NCI-H1048 (cell line): Measurements from ENCODE around the gene MAGEA6.
"Not testable (repeated sequence)": the region's sequence is repeated elsewhere in the genome, so short reads cannot be mapped to it uniquely, and the experiment has no call there.

Source experiments
- DNase-seq: peaks from one replicate; lab custom pipeline; 2025; lab: John Stamatoyannopoulos, UW

MAGEA6 gene

DNA sequence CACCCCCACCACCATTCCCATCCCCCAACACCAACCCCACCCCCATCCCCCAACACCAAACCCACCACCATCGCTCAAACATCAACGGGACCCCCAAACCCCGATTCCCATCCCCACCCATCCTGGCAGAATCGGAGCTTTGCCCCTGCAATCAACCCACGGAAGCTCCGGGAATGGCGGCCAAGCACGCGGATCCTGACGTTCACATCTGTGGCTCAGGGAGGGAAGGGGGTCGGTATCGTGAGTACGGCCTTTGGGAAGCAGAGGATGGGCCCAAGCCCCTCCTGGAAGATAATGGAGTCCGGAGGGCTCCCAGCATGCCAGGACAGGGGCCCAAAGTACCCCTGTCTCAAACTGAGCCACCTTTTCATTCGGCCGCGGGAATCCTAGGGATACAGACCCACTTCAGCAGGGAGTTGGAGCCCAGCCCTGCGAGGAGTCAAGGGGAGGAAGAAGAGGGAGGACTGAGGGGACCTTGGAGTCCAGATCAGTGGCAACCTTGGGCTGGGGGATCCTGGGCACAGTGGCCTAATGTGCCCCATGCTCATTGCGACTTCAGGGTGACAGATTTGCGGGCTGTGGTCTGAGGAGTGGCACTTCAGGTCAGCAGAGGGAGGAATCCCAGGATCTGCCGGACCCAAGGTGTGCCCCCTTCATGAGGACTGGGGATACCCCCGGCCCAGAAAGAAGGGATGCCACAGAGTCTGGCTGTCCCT, 35.2 kb downstream of the MAGEA6 start:
- not testable (repeated sequence) for DNase-seq

DNA sequence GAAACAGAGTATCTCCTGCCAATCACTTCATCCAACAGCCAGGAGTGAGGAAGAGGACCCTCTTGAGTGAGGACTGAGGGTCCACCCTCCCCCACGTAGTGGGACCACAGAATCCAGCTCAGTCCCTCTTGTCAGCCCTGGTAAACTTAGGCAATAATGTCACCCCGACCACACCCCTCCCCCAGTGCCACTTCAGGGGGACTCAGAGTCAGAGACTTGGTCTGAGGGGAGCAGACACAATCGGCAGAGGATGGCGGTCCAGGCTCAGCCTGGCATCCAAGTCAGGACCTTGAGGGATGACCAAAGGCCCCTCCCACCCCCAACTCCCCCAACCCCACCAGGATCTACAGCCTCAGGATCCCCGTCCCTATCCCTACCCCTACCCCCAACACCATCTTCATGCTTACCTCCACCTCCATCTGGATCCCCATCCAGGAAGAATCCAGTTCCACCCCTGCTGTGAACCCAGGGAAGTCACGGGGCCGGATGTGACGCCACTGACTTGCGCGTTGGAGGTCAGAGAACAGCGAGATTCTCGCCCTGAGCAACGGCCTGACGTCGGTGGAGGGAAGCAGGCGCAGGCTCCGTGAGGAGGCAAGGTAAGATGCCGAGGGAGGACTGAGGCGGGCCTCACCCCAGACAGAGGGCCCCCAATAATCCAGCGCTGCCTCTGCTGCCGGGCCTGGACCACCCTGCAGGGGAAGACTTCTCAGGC, 36.1 kb downstream of the MAGEA6 start, which contains the start of the genes CSAG1 and MAGEA12:
Gene CSAG1, minus strand, starts transcription at position 461 of the 715 bp plus-strand sequence. CDS start 1,261 bp downstream, outside the sequence.
Gene MAGEA12, plus strand, starts transcription at position 497 of the 715 bp plus-strand sequence. CDS start 2,405 bp downstream, outside the sequence.
- no peak for DNase-seq

- no peak for DNase-seq
These were observed 44.1 kb downstream of the MAGEA6 start for GRCh38 chrX:152725409-152725808.
